Measurements from ENCODE around the gene AGO3. TPM values are rescaled to one million over a fixed set of nuclear protein-coding genes. Genes with fewer than 3 reads are reported as not detected.
A peak's percentile ranks its signal among the peaks of the same experiment; 100 is the strongest.

The AGO3 gene
- total RNA-seq, 2 experiments from 2014 or later: 22.5 to 42.0 TPM

DNA sequence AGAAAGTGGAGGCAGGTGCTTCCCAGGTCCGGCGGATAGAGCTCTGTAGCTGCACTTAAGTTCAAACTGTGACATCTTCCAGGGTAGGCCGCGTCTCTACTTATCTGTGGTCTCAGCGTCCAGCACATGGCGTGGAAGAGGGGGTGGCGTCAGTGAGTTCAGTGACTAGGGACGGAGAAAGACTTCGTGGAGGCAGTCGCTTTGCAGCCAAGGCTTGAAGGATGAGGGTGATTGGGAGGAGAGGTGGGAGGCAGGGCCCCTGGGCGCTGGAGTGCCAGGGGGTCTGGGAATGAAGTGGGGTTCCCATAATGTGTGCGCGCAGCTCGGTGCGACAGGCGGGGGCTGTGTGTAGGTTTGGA, 48.3 kb upstream of the AGO3 start:
- Histone ChIP-seq H3K4me3 (ENCODE audit: low read depth, low read length, poor library complexity, severe bottlenecking) (peak overlapping the region; percentile 99), H3K27ac (ENCODE audit: low read depth, low read length, poor library complexity, severe bottlenecking) (no peak overlapping the region), H3K4me2 (ENCODE audit: low read length) (peak overlapping the region; percentile 50; the same call in 1 of the 2 replicates), H3K9me2 (ENCODE audit: insufficient read depth, low read length) (no peaks in the 10 kb centered on the region), H3K79me2 (ENCODE audit: insufficient read depth, low read depth, low read length) (peaks cover 32% of the 10 kb centered on the region; the same call in 1 of the 2 replicates), H2AFZ (ENCODE audit: low read length) (peak overlapping the region; percentile 62; the same call in 1 of the 2 replicates), H4K20me1 (ENCODE audit: insufficient read depth, low read length) (no peaks in the 10 kb centered on the region), H3K36me3 (ENCODE audit: insufficient read depth, low read length) (no peaks in the 10 kb centered on the region), H3K9me3 (ENCODE audit: low read length) (no peaks in the 10 kb centered on the region), H3K4me1 (ENCODE audit: insufficient read depth, low read length, poor library complexity, severe bottlenecking) (peaks cover 36% of the 10 kb centered on the region)
- intact Hi-C loops (cut with micrococcal nuclease; ENCODE audit: unreplicated experiment): loop anchor here (5.0 kb wide), 1 partner anchor 205 kb away; the partner anchor contains the start of gene ADPRS
- no peak for DNase-seq (ENCODE audit: low spot score)
- ChIA-PET POLR2A (no interaction called here), CTCF (ENCODE audit: unreplicated experiment) (no interaction called here)
- TF ChIP-seq, protein P1, sequence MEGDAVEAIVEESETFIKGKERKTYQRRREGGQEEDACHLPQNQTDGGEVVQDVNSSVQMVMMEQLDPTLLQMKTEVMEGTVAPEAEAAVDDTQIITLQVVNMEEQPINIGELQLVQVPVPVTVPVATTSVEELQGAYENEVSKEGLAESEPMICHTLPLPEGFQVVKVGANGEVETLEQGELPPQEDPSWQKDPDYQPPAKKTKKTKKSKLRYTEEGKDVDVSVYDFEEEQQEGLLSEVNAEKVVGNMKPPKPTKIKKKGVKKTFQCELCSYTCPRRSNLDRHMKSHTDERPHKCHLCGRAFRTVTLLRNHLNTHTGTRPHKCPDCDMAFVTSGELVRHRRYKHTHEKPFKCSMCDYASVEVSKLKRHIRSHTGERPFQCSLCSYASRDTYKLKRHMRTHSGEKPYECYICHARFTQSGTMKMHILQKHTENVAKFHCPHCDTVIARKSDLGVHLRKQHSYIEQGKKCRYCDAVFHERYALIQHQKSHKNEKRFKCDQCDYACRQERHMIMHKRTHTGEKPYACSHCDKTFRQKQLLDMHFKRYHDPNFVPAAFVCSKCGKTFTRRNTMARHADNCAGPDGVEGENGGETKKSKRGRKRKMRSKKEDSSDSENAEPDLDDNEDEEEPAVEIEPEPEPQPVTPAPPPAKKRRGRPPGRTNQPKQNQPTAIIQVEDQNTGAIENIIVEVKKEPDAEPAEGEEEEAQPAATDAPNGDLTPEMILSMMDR (conservative IDR thresholded peaks at IDR 0.05; ENCODE audit: low read length): no peak
- TF ChIP-seq EZH2phosphoT487 (IDR thresholded peaks at IDR 0.05; ENCODE audit: borderline replicate concordance, low read depth, low read length): no peak
- no TSS peak for BruUV-seq (replicated peaks)

DNA sequence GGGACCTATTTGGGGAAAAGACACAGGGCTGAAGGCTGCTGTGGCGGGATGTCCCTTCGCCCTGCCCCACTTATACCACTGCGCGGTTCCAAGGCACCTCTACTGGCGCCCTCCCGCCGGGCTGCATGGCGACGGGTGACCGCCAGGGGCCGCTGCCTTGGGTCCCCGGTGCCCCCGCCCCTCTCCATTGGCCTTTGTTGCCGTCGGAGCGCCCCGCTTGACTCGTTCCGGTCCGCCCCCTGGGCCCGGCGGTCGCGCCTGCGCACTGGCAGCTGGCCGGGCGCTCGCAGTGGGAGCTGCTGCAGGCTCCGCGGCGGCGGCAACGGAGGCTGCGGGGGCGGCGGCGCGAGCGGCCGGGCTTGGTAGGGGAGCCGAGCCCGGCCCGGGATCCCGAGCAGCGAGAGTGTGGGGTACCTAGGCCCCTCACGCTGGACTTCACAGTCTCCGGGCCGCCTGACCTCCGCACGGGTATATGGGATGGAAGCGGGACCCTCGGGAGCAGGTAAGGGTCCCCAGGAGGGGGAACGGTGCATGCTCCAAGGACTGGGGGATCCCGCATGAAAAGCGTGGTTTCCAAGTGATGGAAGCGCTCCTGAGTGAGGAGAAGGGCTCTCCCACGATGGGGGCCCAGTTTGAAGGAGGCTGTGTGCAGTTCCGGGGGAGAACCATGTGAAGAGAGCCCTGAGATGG, 47.8 kb upstream of the AGO3 start, which contains the start of gene AGO1:
Gene AGO1, plus strand, starts transcription at position 265 of the 690 bp plus-strand sequence. Its CDS starts 213 bp downstream, at position 478.
- POLR2A ChIA-PET: no interaction called here
- no TSS peak for BruUV-seq (replicated peaks)

More for the DNA sequence above, 47.8 kb upstream of the AGO3 start, which contains the start of gene AGO1:
- Histone ChIP-seq H3K27ac (ENCODE audit: low read depth, low read length, poor library complexity, severe bottlenecking) (peak within 1 kb of the TSS; percentile 14), H3K4me2 (ENCODE audit: low read length) (peak within 1 kb of the TSS; percentile 98), H3K4me1 (ENCODE audit: insufficient read depth, low read length, poor library complexity, severe bottlenecking) (peaks cover 42% of the 10 kb centered on the region), H3K36me3 (ENCODE audit: insufficient read depth, low read length) (no peaks in the 10 kb centered on the region), H3K4me3 (ENCODE audit: low read depth, low read length, poor library complexity, severe bottlenecking) (peak within 1 kb of the TSS; percentile 99), H2AFZ (ENCODE audit: low read length) (peak within 1 kb of the TSS; percentile 89), H3K9me3 (ENCODE audit: low read length) (no peaks in the 10 kb centered on the region), H3K9me2 (ENCODE audit: insufficient read depth, low read length) (no peaks in the 10 kb centered on the region), H3K79me2 (ENCODE audit: insufficient read depth, low read depth, low read length) (peaks cover 37% of the 10 kb centered on the region; the same call in 1 of the 2 replicates), H4K20me1 (ENCODE audit: insufficient read depth, low read length) (no peaks in the 10 kb centered on the region)
- DNase-seq (ENCODE audit: low spot score): peak; percentile 95
- CTCF ChIA-PET (ENCODE audit: unreplicated experiment): interaction anchor here (0.6 kb wide), 3 partner anchors 13 to 1944 kb away, joined by 3 to 5 read pairs (median 4); no protein-coding TSS in a partner anchor
- TF ChIP-seq EZH2phosphoT487 (IDR thresholded peaks at IDR 0.05; ENCODE audit: borderline replicate concordance, low read depth, low read length): no peak
- TF ChIP-seq, protein P1 (conservative IDR thresholded peaks at IDR 0.05; ENCODE audit: low read length): peak; percentile 88
- intact Hi-C loops (cut with micrococcal nuclease; ENCODE audit: unreplicated experiment): loop anchor here (1.0 to 5.0 kb wide), 2 partner anchors 47 to 204 kb away; partner anchors contain the start of gene ADPRS
